Lower leg skin (tissue), 4 donors: ENCODE results near the gene TNNI2. TPM values are rescaled to one million over a fixed set of nuclear protein-coding genes. Genes with fewer than 3 reads are reported as not detected.

Experiments used
- DNase-seq, 2 donors: peaks; one replicate each; pipeline ENCODE4 v3.0.0-alpha.2; 2019; ENCODE audit warnings: low spot score in 2 of 2
- H3K4me3 ChIP-seq: fragments of 200-600 bp; sonication (generic); 2 replicates; pipeline ENCODE4 v1.5.1; 2017; ENCODE audit warnings: mild to moderate bottlenecking, low read depth; ENCODE audit not compliant: poor library complexity, severe bottlenecking
- CTCF ChIP-seq, 3 donors: fragments of 450-650 bp; IDR thresholded peaks; one replicate each; pipeline ENCODE4 v1.5.1; 2016; ENCODE audit warnings: antibody characterized with exemption in 3 of 3, mild to moderate bottlenecking in 3 of 3, moderate library complexity in 2 of 3
- POLR2A ChIP-seq, 2 donors: fragments of 450-650 bp; IDR thresholded peaks; one replicate each; pipeline ENCODE4 v1.6.1; 2016 to 2017; ENCODE audit warnings: antibody characterized with exemption in 2 of 2, mild to moderate bottlenecking in 1 of 2, moderate library complexity in 1 of 2
- WGBS, 2 donors: methylation state at CpG; one replicate each; pipeline ENCODE4 v1.1.5; 2018; 5-methylcytosine and 5-hydroxymethylcytosine counted together
- intact Hi-C: fragments of 100-400 bp; cut with DNase I; formaldehyde crosslinking; loops from one replicate; pipeline ENCODE4 v1.15.0; 2023; ENCODE audit warnings: low total_unique reads
- total RNA-seq, 4 donors: library from RNA; depleted of rRNA; stranded (reverse); fragments of >200 nt; gene quantifications; one replicate each; pipeline ENCODE4 v1.1.0, GENCODE V29; 2016

TNNI2 gene
- total RNA-seq, 4 donors from 2014 or later = 10.7 to 17.7 (median 15.8) TPM

DNA sequence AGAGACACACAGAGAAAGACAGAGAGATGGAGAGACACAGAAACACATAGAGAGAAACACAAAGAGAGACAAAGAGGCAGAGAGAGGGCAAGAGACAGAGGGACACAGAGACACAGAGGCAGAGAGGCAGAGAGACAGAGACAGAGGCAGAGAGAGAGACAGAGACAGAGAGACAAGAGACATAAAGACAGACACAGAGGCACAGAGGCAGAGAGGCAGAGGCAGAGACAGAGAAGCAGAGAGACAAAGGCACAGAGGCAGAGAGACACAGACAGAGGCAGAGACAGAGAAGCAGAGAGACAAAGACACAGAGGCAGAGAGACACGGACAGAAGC lies 6.3 kb downstream of the TNNI2 start:
- WGBS, 2 donors = 76 to 87% methylated on average over 1 of the region's 1 CpG
- DNase-seq = no peak
- intact Hi-C loops = no loop called here
- TF ChIP-seq CTCF (IDR thresholded peaks at IDR 0.05) (no peak), POLR2A (IDR thresholded peaks at IDR 0.05) (no peak)
- H3K4me3 ChIP-seq = no peak overlapping the region

- 77 to 81% methylated on average over 21 of the region's 21 CpGs for WGBS, 2 donors
- no peak overlapping the region for H3K4me3 ChIP-seq
- no peak for DNase-seq
- intact Hi-C loops = no loop called here
- TF ChIP-seq CTCF (IDR thresholded peaks at IDR 0.05) (no peak), POLR2A (IDR thresholded peaks at IDR 0.05) (no peak)
Measured at GRCh38 chr11:1845561-1846452, 7.0 kb downstream of the TNNI2 start.

DNA sequence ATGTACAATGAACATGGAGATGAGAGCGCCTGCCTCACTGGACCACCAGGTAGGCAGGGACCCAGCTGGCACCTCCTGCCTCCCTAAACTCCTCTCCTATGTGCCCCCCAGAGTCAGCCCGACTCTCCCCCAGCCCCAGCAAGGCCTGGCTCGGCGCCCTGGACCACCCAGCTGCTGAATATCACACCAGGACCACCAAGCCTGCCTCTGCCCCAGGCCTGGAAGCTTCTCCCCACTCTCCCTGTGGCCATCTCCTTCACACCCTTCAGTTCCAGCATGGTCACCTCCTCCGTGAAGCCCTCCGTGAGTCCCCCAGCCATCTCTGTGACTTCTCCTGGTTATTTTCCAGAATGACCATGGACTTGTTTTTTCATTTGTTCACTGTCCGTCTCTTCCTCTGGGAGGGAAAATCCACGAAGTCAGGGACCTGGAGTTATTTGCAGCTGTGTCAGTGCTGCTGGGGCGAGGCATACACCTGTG lies 7.7 kb downstream of the TNNI2 start:
- intact Hi-C loops = no loop called here
- TF ChIP-seq CTCF (IDR thresholded peaks at IDR 0.05) = no peak
- TF ChIP-seq POLR2A (IDR thresholded peaks at IDR 0.05) = no peak
- 90 to 95% methylated on average over 8 to 9 of the region's 9 CpGs for whole genome bisulfite sequencing, 2 donors

DNA sequence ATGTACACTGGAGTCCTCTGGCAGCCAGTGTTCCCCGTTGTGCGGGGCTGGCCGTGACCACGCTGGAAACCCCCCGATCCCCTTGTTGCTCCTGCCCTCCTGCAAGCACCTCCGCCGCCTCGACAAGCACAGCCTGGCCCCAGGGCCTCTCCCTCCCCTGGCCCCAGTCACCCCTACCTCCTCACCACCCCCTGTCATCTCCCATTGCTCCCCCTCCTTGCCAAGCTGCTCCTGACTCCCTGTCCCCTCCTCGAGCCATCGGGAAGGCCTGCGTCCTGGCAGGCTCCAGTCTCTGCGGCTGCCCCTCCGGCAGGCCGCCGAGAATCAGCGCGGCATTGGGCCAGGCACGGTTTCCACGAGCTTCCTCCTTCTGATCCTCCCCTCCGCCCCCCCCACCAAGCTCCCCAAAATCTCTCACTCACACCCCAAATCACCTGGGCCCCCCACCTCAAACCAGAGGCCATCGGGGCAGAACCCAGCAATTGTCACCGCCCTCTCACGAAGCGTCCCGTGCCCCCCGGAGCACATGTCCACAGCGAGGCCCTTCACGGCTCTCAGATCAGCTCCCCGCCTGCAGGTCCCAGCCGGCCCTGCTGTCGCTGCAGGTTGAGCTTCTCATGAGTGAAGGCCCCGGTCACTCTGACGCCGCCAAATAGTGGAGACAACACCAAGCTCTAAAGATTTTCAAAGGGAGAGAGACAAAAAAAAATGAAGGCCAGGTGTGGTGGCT lies 8.4 kb downstream of the TNNI2 start:
- intact Hi-C loops = no loop called here
- H3K4me3 ChIP-seq = no peak overlapping the region
- no peak for TF ChIP-seq POLR2A (IDR thresholded peaks at IDR 0.05)
- TF ChIP-seq CTCF (IDR thresholded peaks at IDR 0.05) = no peak
- no peak for DNase-seq
- 88 to 93% methylated on average over 33 to 34 of the region's 34 CpGs for WGBS, 2 donors

More for the DNA sequence above, 7.7 kb downstream of the TNNI2 start:
- no peak overlapping the region for H3K4me3 ChIP-seq
- DNase-seq = no peak

DNA sequence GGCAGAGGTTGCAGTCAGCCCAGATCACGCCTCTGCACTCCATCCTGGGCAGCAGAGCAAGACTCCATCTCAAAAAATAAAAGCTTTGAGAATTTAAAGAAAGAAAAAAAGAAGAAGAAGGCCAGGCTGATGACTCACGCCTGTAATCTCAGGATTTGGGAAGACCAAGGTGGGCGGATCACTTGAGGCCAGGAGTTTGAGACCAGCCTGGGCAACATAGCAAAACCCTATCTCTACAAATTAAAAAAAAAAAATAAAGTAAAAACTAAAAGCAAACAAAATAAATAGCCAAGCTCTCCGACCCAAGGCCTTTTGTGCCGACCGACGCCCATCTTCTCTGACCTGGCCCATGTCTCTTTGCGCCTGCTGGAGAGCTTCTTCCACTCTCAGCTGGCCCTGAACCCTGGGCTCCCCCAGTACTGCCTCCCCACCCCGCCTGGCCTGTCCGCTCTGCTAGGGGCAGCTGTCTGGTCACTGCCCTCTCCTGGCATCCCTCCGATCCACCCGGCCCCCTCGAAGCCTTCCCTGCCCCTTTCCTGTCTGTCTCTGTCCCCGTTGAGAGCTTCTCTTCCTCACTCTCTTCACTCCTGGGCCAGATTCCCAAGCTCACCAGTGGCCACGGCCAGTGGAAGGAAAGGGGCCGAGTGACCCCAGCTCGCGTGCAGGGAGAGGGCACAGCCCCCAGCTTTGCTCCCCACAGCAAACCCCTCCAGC lies 9.3 kb downstream of the TNNI2 start:
- no peak overlapping the region for H3K4me3 ChIP-seq
- intact Hi-C loops = no loop called here
- no peak for DNase-seq
- WGBS, 2 donors = 90 to 93% methylated on average over 18 of the region's 18 CpGs
- no peak for TF ChIP-seq CTCF (IDR thresholded peaks at IDR 0.05)
- TF ChIP-seq POLR2A (IDR thresholded peaks at IDR 0.05) = no peak
